Measurements from ENCODE around the gene RGS7. TPM values are rescaled to one million over a fixed set of nuclear protein-coding genes. Genes with fewer than 3 reads are reported as not detected.

Gene RGS7
- total RNA-seq, 2 experiments from 2014 or later = not detected

- Histone ChIP-seq H3K36me3 (ENCODE audit: insufficient read depth, low read length) (no peaks in the 10 kb centered on the region), H3K9me3 (ENCODE audit: control insufficient read depth in 1 of 2, insufficient read depth in 1 of 2, low read length in 2 of 2) (peaks cover 0 to 4% of the 10 kb centered on the region in 2 experiments), H3K4me1 (ENCODE audit: insufficient read depth, low read length) (no peaks in the 10 kb centered on the region), H3K27ac (ENCODE audit: low read depth in 1 of 2, low read length in 2 of 2) (no peak overlapping the region), H3K27me3 (ENCODE audit: control insufficient read depth in 1 of 2, insufficient read depth in 2 of 2, low read length in 2 of 2) (no peaks in the 10 kb centered on the region), H3K4me3 (ENCODE audit: low read length) (no peak overlapping the region)
- no peaks in the 10 kb centered on the region for H3K9me3 Mint-ChIP-seq
- POLR2A ChIA-PET = no interaction called here
- no peak overlapping the region for H3K4me3 Mint-ChIP-seq
- H3K36me3 Mint-ChIP-seq (ENCODE audit: low read depth) = no peaks in the 10 kb centered on the region
- H3K27ac Mint-ChIP-seq = no peak overlapping the region
- H3K4me1 Mint-ChIP-seq (ENCODE audit: low read depth) = no peaks in the 10 kb centered on the region
- ATAC-seq (ENCODE audit: poor library complexity) (no peak), DNase-seq (no peak)
- TF ChIP-seq CTCF (IDR thresholded peaks at IDR 0.05) = no peak
- H3K27me3 Mint-ChIP-seq = no peaks in the 10 kb centered on the region
- intact Hi-C loops (cut with DNase I, micrococcal nuclease) = no loop called here
- CTCF ChIA-PET = no interaction called here
Observed at GRCh38 chr1:241097479-241097878, 259.5 kb downstream of the RGS7 start.

GRCh38 chr1:241096982-241097381 lies 260.0 kb downstream of the RGS7 start:
- Mint-ChIP-seq H3K27me3 (no peaks in the 10 kb centered on the region), H3K4me3 (no peak overlapping the region), H3K9me3 (no peaks in the 10 kb centered on the region), H3K36me3 (ENCODE audit: low read depth) (no peaks in the 10 kb centered on the region), H3K27ac (no peak overlapping the region), H3K4me1 (ENCODE audit: low read depth) (no peaks in the 10 kb centered on the region)
- H3K27ac ChIP-seq (ENCODE audit: low read depth in 1 of 2, low read length in 2 of 2) = no peak overlapping the region
- intact Hi-C loops (cut with DNase I, micrococcal nuclease) = no loop called here
- peaks cover 0 to 4% of the 10 kb centered on the region in 2 experiments for H3K9me3 ChIP-seq (ENCODE audit: control insufficient read depth in 1 of 2, insufficient read depth in 1 of 2, low read length in 2 of 2)
- ATAC-seq (ENCODE audit: poor library complexity) (no peak), DNase-seq (no peak)
- ChIA-PET POLR2A (no interaction called here), CTCF (no interaction called here)
- H3K4me1 ChIP-seq (ENCODE audit: insufficient read depth, low read length) = no peaks in the 10 kb centered on the region
- no peak for TF ChIP-seq CTCF (IDR thresholded peaks at IDR 0.05)
- no peaks in the 10 kb centered on the region for H3K36me3 ChIP-seq (ENCODE audit: insufficient read depth, low read length)
- no peak overlapping the region for H3K4me3 ChIP-seq (ENCODE audit: low read length)
- no peaks in the 10 kb centered on the region for H3K27me3 ChIP-seq (ENCODE audit: control insufficient read depth in 1 of 2, insufficient read depth in 2 of 2, low read length in 2 of 2)

- ChIA-PET CTCF (no interaction called here), POLR2A (no interaction called here)
- intact Hi-C loops (cut with DNase I, micrococcal nuclease) = no loop called here
- Histone ChIP-seq H3K4me1 (ENCODE audit: insufficient read depth, low read length) (no peaks in the 10 kb centered on the region), H3K36me3 (ENCODE audit: insufficient read depth, low read length) (no peaks in the 10 kb centered on the region), H3K9me3 (ENCODE audit: control insufficient read depth in 1 of 2, insufficient read depth in 1 of 2, low read length in 2 of 2) (peaks cover 0 to 4% of the 10 kb centered on the region in 2 experiments), H3K27ac (ENCODE audit: low read depth in 1 of 2, low read length in 2 of 2) (no peak overlapping the region), H3K27me3 (ENCODE audit: control insufficient read depth in 1 of 2, insufficient read depth in 2 of 2, low read length in 2 of 2) (no peaks in the 10 kb centered on the region), H3K4me3 (ENCODE audit: low read length) (no peak overlapping the region)
- TF ChIP-seq CTCF (IDR thresholded peaks at IDR 0.05) = no peak
- Mint-ChIP-seq H3K4me1 (ENCODE audit: low read depth) (no peaks in the 10 kb centered on the region), H3K36me3 (ENCODE audit: low read depth) (no peaks in the 10 kb centered on the region), H3K27me3 (no peaks in the 10 kb centered on the region), H3K9me3 (no peaks in the 10 kb centered on the region), H3K4me3 (no peak overlapping the region), H3K27ac (no peak overlapping the region)
- no peak for DNase-seq
- no peak for ATAC-seq (ENCODE audit: poor library complexity)
Observed at GRCh38 chr1:241095847-241096246, 261.2 kb downstream of the RGS7 start.
